ENCODE measurements around the gene KCNQ5. TPM values are rescaled to one million over a fixed set of nuclear protein-coding genes. Genes with fewer than 3 reads are reported as not detected.

Gene KCNQ5
- total RNA-seq, 1 donor from 2014 or later, result 0.08 TPM

GRCh38 chr6:73152556-73152955 lies 530.7 kb downstream of the KCNQ5 start:
- Mint-ChIP-seq H3K36me3 (ENCODE audit: low read depth, unreplicated experiment) (no peaks in the 10 kb centered on the region), H3K4me1 (ENCODE audit: unreplicated experiment) (no peaks in the 10 kb centered on the region), H3K4me3 (ENCODE audit: unreplicated experiment) (no peak overlapping the region), H3K27me3 (ENCODE audit: unreplicated experiment) (peaks cover 2% of the 10 kb centered on the region), H3K27ac (ENCODE audit: unreplicated experiment) (no peak overlapping the region), H3K9me3 (ENCODE audit: unreplicated experiment) (no peaks in the 10 kb centered on the region)
- no peak for DNase-seq (ENCODE audit: low spot score)
- TF ChIP-seq, protein P1, sequence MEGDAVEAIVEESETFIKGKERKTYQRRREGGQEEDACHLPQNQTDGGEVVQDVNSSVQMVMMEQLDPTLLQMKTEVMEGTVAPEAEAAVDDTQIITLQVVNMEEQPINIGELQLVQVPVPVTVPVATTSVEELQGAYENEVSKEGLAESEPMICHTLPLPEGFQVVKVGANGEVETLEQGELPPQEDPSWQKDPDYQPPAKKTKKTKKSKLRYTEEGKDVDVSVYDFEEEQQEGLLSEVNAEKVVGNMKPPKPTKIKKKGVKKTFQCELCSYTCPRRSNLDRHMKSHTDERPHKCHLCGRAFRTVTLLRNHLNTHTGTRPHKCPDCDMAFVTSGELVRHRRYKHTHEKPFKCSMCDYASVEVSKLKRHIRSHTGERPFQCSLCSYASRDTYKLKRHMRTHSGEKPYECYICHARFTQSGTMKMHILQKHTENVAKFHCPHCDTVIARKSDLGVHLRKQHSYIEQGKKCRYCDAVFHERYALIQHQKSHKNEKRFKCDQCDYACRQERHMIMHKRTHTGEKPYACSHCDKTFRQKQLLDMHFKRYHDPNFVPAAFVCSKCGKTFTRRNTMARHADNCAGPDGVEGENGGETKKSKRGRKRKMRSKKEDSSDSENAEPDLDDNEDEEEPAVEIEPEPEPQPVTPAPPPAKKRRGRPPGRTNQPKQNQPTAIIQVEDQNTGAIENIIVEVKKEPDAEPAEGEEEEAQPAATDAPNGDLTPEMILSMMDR (IDR thresholded peaks at IDR 0.05; ENCODE audit: unreplicated experiment), result no peak

DNA sequence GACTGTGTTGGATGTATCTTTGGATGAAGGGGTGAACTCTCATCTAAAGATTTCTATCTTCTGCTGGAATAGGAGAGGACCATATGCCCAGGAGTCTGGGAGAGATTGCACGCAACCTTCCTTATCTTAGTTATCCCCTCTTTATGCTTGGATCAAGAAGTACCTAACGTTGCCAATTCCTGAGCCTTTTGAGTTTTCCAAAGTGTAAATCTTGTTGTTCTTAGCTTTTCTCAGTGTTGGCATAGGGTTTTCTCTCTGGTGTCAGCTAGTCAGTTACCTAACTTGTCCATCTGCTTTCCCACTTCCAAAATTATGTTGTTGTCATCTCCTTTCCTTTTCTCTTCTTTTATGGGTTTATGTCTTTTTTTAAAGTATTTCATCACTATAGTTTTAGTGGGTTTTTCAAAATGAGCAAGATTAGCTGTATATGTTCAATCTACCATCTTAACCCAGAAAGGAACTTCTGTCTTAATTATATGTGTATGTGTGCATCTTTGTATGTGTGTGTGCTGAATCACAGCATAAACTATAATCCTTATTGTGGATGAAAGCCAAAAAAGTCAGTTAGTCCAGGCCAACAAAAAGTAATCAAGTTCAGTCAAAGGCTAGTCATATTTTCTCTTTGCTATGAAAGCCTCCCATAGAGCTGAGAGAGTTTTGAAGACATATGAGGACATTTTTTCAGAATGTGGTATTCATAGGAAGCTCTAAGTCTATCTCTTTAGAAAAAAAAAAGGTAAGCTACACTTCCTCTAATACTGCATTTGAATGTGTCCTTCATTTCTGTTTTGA lies 531.3 kb downstream of the KCNQ5 start:
- H3K9me3 Mint-ChIP-seq (ENCODE audit: unreplicated experiment), result no peaks in the 10 kb centered on the region
- no peaks in the 10 kb centered on the region for H3K36me3 Mint-ChIP-seq (ENCODE audit: low read depth, unreplicated experiment)
- H3K27me3 Mint-ChIP-seq (ENCODE audit: unreplicated experiment), result peaks cover 2% of the 10 kb centered on the region
- TF ChIP-seq, protein P1 (IDR thresholded peaks at IDR 0.05; ENCODE audit: unreplicated experiment), result no peak
- no peak for DNase-seq (ENCODE audit: low spot score)
- H3K4me1 Mint-ChIP-seq (ENCODE audit: unreplicated experiment), result no peaks in the 10 kb centered on the region
- H3K4me3 Mint-ChIP-seq (ENCODE audit: unreplicated experiment), result no peak overlapping the region
- no peak overlapping the region for H3K27ac Mint-ChIP-seq (ENCODE audit: unreplicated experiment)

GRCh38 chr6:73156793-73157767 lies 535.2 kb downstream of the KCNQ5 start:
- H3K27ac Mint-ChIP-seq (ENCODE audit: unreplicated experiment), result no peak overlapping the region
- H3K9me3 Mint-ChIP-seq (ENCODE audit: unreplicated experiment), result no peaks in the 10 kb centered on the region
- TF ChIP-seq, protein P1 (IDR thresholded peaks at IDR 0.05; ENCODE audit: unreplicated experiment), result no peak
- H3K4me3 Mint-ChIP-seq (ENCODE audit: unreplicated experiment), result no peak overlapping the region
- no peaks in the 10 kb centered on the region for H3K4me1 Mint-ChIP-seq (ENCODE audit: unreplicated experiment)
- no peaks in the 10 kb centered on the region for H3K36me3 Mint-ChIP-seq (ENCODE audit: low read depth, unreplicated experiment)
- no peak for DNase-seq (ENCODE audit: low spot score)
- H3K27me3 Mint-ChIP-seq (ENCODE audit: unreplicated experiment), result peaks cover 2% of the 10 kb centered on the region

GRCh38 chr6:73157870-73158269 lies 536.0 kb downstream of the KCNQ5 start:
- H3K27me3 Mint-ChIP-seq (ENCODE audit: unreplicated experiment), result peaks cover 2% of the 10 kb centered on the region
- no peak overlapping the region for H3K27ac Mint-ChIP-seq (ENCODE audit: unreplicated experiment)
- DNase-seq (ENCODE audit: low spot score), result no peak
- no peak overlapping the region for H3K4me3 Mint-ChIP-seq (ENCODE audit: unreplicated experiment)
- no peaks in the 10 kb centered on the region for H3K4me1 Mint-ChIP-seq (ENCODE audit: unreplicated experiment)
- H3K36me3 Mint-ChIP-seq (ENCODE audit: low read depth, unreplicated experiment), result no peaks in the 10 kb centered on the region
- H3K9me3 Mint-ChIP-seq (ENCODE audit: unreplicated experiment), result no peaks in the 10 kb centered on the region
- TF ChIP-seq, protein P1 (IDR thresholded peaks at IDR 0.05; ENCODE audit: unreplicated experiment), result no peak

All from endothelial cell (in vitro differentiated cells).